ENCODE measurements around the gene GLCCI1. TPM values are rescaled to one million over a fixed set of nuclear protein-coding genes. Genes with fewer than 3 reads are reported as not detected.

Gene GLCCI1
- total RNA-seq, result 10 to 100 TPM; 46.7 to 49.7 TPM
- polyA plus RNA-seq, result 10 to 100 TPM; 10.4 to 21.9 TPM

GRCh38 chr7:7968544-7969305 lies at the start of gene GLCCI1:
GLCCI1 (plus strand) TSS chr7:7968796; CDS start chr7:7969351, 555 bp downstream.
- Mint-ChIP-seq H3K36me3 (peaks cover 0 to 2% of the 10 kb centered on the region in 2 donors), H3K27ac (peak within 1 kb of the TSS; percentile 66 to 99 (median 96)), H3K9me3 (no peaks in the 10 kb centered on the region), H3K4me1 (peaks cover 18 to 29% (median 18%) of the 10 kb centered on the region in 4 donors), H3K27me3 (no peaks in the 10 kb centered on the region), H3K4me3 (peak within 1 kb of the TSS; percentile 92 to 100 (median 98))
- intact Hi-C loops (cut with micrococcal nuclease), result loop anchor here (1.0 to 5.0 kb wide), 10 partner anchors 24 to 786 kb away; partner anchors contain the start of genes C1GALT1, MIOS and UMAD1
- Histone ChIP-seq H3K36me3 (ENCODE audit: insufficient read depth, low read length) (no peaks in the 10 kb centered on the region), H3K9me3 (ENCODE audit: control insufficient read depth in 1 of 2, low read length in 2 of 2) (no peaks in the 10 kb centered on the region), H3K4me3 (ENCODE audit: low read length in 2 of 2) (peak within 1 kb of the TSS; percentile 96 to 99), H3K4me1 (ENCODE audit: insufficient read depth, low read length) (peaks cover 50% of the 10 kb centered on the region), H3K27ac (ENCODE audit: low read depth, low read length) (peak within 1 kb of the TSS; percentile 79), H3K27me3 (ENCODE audit: insufficient read depth, low read length) (no peaks in the 10 kb centered on the region)
- POLR2A ChIA-PET (ENCODE audit: partially characterized antibody), result interaction anchor here (0.6 to 6.3 kb wide), 45 partner anchors 9 to 787 kb away, joined by 3 to 102 read pairs (median 4); partner anchors contain the start of genes C1GALT1 and UMAD1
- CTCF ChIA-PET (ENCODE audit: partially characterized antibody), result interaction anchor here (1.0 to 3.8 kb wide), 7 partner anchors 29 to 287 kb away, joined by 3 to 15 read pairs (median 8); no protein-coding TSS in a partner anchor
- DNase-seq, result peak; percentile 96 to 98 (median 96)

GRCh38 chr7:7919449-7919945 lies 49.1 kb upstream of the GLCCI1 start:
- H3K4me3 ChIP-seq (ENCODE audit: low read length in 2 of 2), result no peak overlapping the region
- no peaks in the 10 kb centered on the region for H3K9me3 ChIP-seq (ENCODE audit: control insufficient read depth in 1 of 2, low read length in 2 of 2)
- H3K27ac Mint-ChIP-seq, result peak overlapping the region in 2 of 7 donors; percentile 30 to 38
- H3K36me3 Mint-ChIP-seq, result peaks cover 0 to 8% of the 10 kb centered on the region in 2 donors
- peaks cover 43% of the 10 kb centered on the region for H3K4me1 ChIP-seq (ENCODE audit: insufficient read depth, low read length)
- peaks cover 28 to 53% (median 35%) of the 10 kb centered on the region in 4 donors for H3K4me1 Mint-ChIP-seq
- H3K9me3 Mint-ChIP-seq, result no peaks in the 10 kb centered on the region
- no peaks in the 10 kb centered on the region for H3K27me3 Mint-ChIP-seq
- H3K4me3 Mint-ChIP-seq, result peak overlapping the region in 4 of 8 donors; percentile 13 to 58 (median 34)
- CTCF ChIA-PET (ENCODE audit: partially characterized antibody), result interaction anchor here (0.9 to 1.4 kb wide), 3 partner anchors 8 to 23 kb away, joined by 3 read pairs; no protein-coding TSS in a partner anchor
- H3K27ac ChIP-seq (ENCODE audit: low read depth, low read length), result no peak overlapping the region
- POLR2A ChIA-PET (ENCODE audit: partially characterized antibody), result interaction anchor here (1.0 to 5.7 kb wide), 4 partner anchors 25 to 279 kb away, joined by 5 to 51 read pairs (median 10); partner anchors contain the start of genes GLCCI1 and UMAD1
- H3K36me3 ChIP-seq (ENCODE audit: insufficient read depth, low read length), result no peaks in the 10 kb centered on the region
- no peaks in the 10 kb centered on the region for H3K27me3 ChIP-seq (ENCODE audit: insufficient read depth, low read length)
- no peak for DNase-seq
- intact Hi-C loops (cut with micrococcal nuclease), result no loop called here

- no peaks in the 10 kb centered on the region for H3K27me3 Mint-ChIP-seq
- CTCF ChIA-PET (ENCODE audit: partially characterized antibody), result interaction anchor here (1.4 kb wide), 1 partner anchor 22 kb away, joined by 3 read pairs; no protein-coding TSS in a partner anchor
- peak overlapping the region in 5 of 7 donors; percentile 30 to 92 (median 49) for H3K27ac Mint-ChIP-seq
- Histone ChIP-seq H3K4me3 (ENCODE audit: low read length in 2 of 2) (peak overlapping the region in 1 of 2 donors; percentile 63), H3K4me1 (ENCODE audit: insufficient read depth, low read length) (peaks cover 46% of the 10 kb centered on the region), H3K36me3 (ENCODE audit: insufficient read depth, low read length) (no peaks in the 10 kb centered on the region), H3K9me3 (ENCODE audit: control insufficient read depth in 1 of 2, low read length in 2 of 2) (no peaks in the 10 kb centered on the region), H3K27ac (ENCODE audit: low read depth, low read length) (no peak overlapping the region), H3K27me3 (ENCODE audit: insufficient read depth, low read length) (no peaks in the 10 kb centered on the region)
- DNase-seq, result no peak
- H3K4me1 Mint-ChIP-seq, result peaks cover 30 to 57% (median 38%) of the 10 kb centered on the region in 4 donors
- H3K4me3 Mint-ChIP-seq, result peak overlapping the region in 7 of 8 donors; percentile 78 to 91 (median 83)
- H3K9me3 Mint-ChIP-seq, result no peaks in the 10 kb centered on the region
- peaks cover 0 to 8% of the 10 kb centered on the region in 2 donors for H3K36me3 Mint-ChIP-seq
- POLR2A ChIA-PET (ENCODE audit: partially characterized antibody), result interaction anchor here (1.0 to 5.7 kb wide), 4 partner anchors 24 to 279 kb away, joined by 5 to 51 read pairs (median 10); partner anchors contain the start of genes GLCCI1 and UMAD1
- intact Hi-C loops (cut with micrococcal nuclease), result loop anchor here (2.0 to 10.0 kb wide), 2 partner anchors 49 to 105 kb away; partner anchors contain the start of gene GLCCI1
Measured at GRCh38 chr7:7920056-7920455, 48.5 kb upstream of the GLCCI1 start.

- Histone ChIP-seq H3K4me3 (ENCODE audit: low read length in 2 of 2) (peak overlapping the region in 1 of 2 donors; percentile 63), H3K27ac (ENCODE audit: low read depth, low read length) (no peak overlapping the region), H3K27me3 (ENCODE audit: insufficient read depth, low read length) (no peaks in the 10 kb centered on the region), H3K9me3 (ENCODE audit: control insufficient read depth in 1 of 2, low read length in 2 of 2) (no peaks in the 10 kb centered on the region), H3K36me3 (ENCODE audit: insufficient read depth, low read length) (no peaks in the 10 kb centered on the region), H3K4me1 (ENCODE audit: insufficient read depth, low read length) (peaks cover 46% of the 10 kb centered on the region)
- Mint-ChIP-seq H3K4me3 (peak overlapping the region; percentile 78 to 91 (median 83)), H3K27me3 (no peaks in the 10 kb centered on the region), H3K4me1 (peaks cover 30 to 57% (median 38%) of the 10 kb centered on the region in 4 donors), H3K27ac (peak overlapping the region; percentile 30 to 92 (median 90)), H3K9me3 (no peaks in the 10 kb centered on the region), H3K36me3 (peaks cover 0 to 8% of the 10 kb centered on the region in 2 donors)
- ChIA-PET POLR2A (ENCODE audit: partially characterized antibody) (interaction anchor here (2.0 to 5.7 kb wide), 3 partner anchors 24 to 205 kb away, joined by 7 to 51 read pairs (median 13); partner anchors contain the start of gene GLCCI1), CTCF (ENCODE audit: partially characterized antibody) (no interaction called here)
- intact Hi-C loops (cut with micrococcal nuclease), result loop anchor here (2.0 to 10.0 kb wide), 2 partner anchors 48 to 106 kb away; partner anchors contain the start of gene GLCCI1
- DNase-seq, result peak; percentile 29 to 47 (median 40)
Measured at GRCh38 chr7:7920481-7920880, 48.1 kb upstream of the GLCCI1 start.

GRCh38 chr7:7921830-7922229 lies 46.8 kb upstream of the GLCCI1 start:
- Mint-ChIP-seq H3K36me3 (no peaks in the 10 kb centered on the region), H3K4me1 (peaks cover 30 to 57% (median 37%) of the 10 kb centered on the region in 4 donors), H3K9me3 (no peaks in the 10 kb centered on the region), H3K27ac (peak overlapping the region in 6 of 7 donors; percentile 16 to 73 (median 40)), H3K4me3 (peak overlapping the region in 5 of 8 donors; percentile 3 to 49 (median 10)), H3K27me3 (no peaks in the 10 kb centered on the region)
- Histone ChIP-seq H3K27me3 (ENCODE audit: insufficient read depth, low read length) (no peaks in the 10 kb centered on the region), H3K4me1 (ENCODE audit: insufficient read depth, low read length) (peaks cover 46% of the 10 kb centered on the region), H3K4me3 (ENCODE audit: low read length in 2 of 2) (no peak overlapping the region), H3K36me3 (ENCODE audit: insufficient read depth, low read length) (no peaks in the 10 kb centered on the region), H3K27ac (ENCODE audit: low read depth, low read length) (no peak overlapping the region), H3K9me3 (ENCODE audit: control insufficient read depth in 1 of 2, low read length in 2 of 2) (no peaks in the 10 kb centered on the region)
- intact Hi-C loops (cut with micrococcal nuclease), result loop anchor here (2.0 to 10.0 kb wide), 3 partner anchors 23 to 107 kb away; partner anchors contain the start of gene GLCCI1
- POLR2A ChIA-PET (ENCODE audit: partially characterized antibody), result interaction anchor here (1.3 to 5.7 kb wide), 3 partner anchors 20 to 47 kb away, joined by 4 to 51 read pairs (median 13); partner anchors contain the start of gene GLCCI1
- DNase-seq, result no peak
- CTCF ChIA-PET (ENCODE audit: partially characterized antibody), result no interaction called here

GRCh38 chr7:7922684-7923385 lies 45.8 kb upstream of the GLCCI1 start:
- Histone ChIP-seq H3K27ac (ENCODE audit: low read depth, low read length) (no peak overlapping the region), H3K36me3 (ENCODE audit: insufficient read depth, low read length) (no peaks in the 10 kb centered on the region), H3K9me3 (ENCODE audit: control insufficient read depth in 1 of 2, low read length in 2 of 2) (no peaks in the 10 kb centered on the region), H3K27me3 (ENCODE audit: insufficient read depth, low read length) (no peaks in the 10 kb centered on the region), H3K4me1 (ENCODE audit: insufficient read depth, low read length) (peaks cover 46% of the 10 kb centered on the region), H3K4me3 (ENCODE audit: low read length in 2 of 2) (no peak overlapping the region)
- no peaks in the 10 kb centered on the region for H3K27me3 Mint-ChIP-seq
- no peak for DNase-seq
- POLR2A ChIA-PET (ENCODE audit: partially characterized antibody), result interaction anchor here (5.7 kb wide), 1 partner anchor 46 kb away, joined by 51 read pairs; the partner anchor contains the start of gene GLCCI1
- H3K4me1 Mint-ChIP-seq, result peaks cover 30 to 57% (median 37%) of the 10 kb centered on the region in 4 donors
- H3K27ac Mint-ChIP-seq, result no peak overlapping the region
- intact Hi-C loops (cut with micrococcal nuclease), result loop anchor here (2.0 to 10.0 kb wide), 2 partner anchors 22 to 108 kb away; no protein-coding TSS in a partner anchor
- CTCF ChIA-PET (ENCODE audit: partially characterized antibody), result no interaction called here
- peak overlapping the region in 1 of 8 donors; percentile 10 for H3K4me3 Mint-ChIP-seq
- no peaks in the 10 kb centered on the region for H3K9me3 Mint-ChIP-seq
- H3K36me3 Mint-ChIP-seq, result no peaks in the 10 kb centered on the region
